Panc1 (cell line): ENCODE data around the gene OGFOD3. TPM values are rescaled to one million over a fixed set of nuclear protein-coding genes. Genes with fewer than 3 reads are reported as not detected.
A peak's percentile ranks its signal among the peaks of the same experiment; 100 is the strongest.
"Not testable (repeated sequence)": the region's sequence is repeated elsewhere in the genome, so short reads cannot be mapped to it uniquely, and the experiment has no call there.

Experiments
- ATAC-seq: fragments of 200-7000 bp; cut with Tn5 transposase; 2 replicates; pipeline ENCODE4 v1.9.1; 2020; ENCODE audit warnings: mild to moderate bottlenecking, moderate library complexity
- BruUV-seq: library from RNA; stranded (reverse); fragments of 400-500 nt; replicated peaks from 2 replicates; lab custom pipeline; 2021; lab: Mats Ljungman, UMichigan
- CTCF ChIA-PET: fragments of 300-600 bp; sonication (Branson Sonifier 250); formaldehyde crosslinking; loops from one replicate; lab custom pipeline; 2022; ENCODE audit warnings: antibody characterized with exemption; lab: Charles Lee
- POLR2A ChIA-PET: fragments of 300-600 bp; sonication (Branson Sonifier 250); formaldehyde crosslinking; loops from one replicate; lab custom pipeline; 2022; ENCODE audit warnings: antibody characterized with exemption; lab: Charles Lee
- DNase-seq: peaks from one replicate; pipeline ENCODE4 v3.0.0-alpha.2; 2010; ENCODE audit warnings: low read depth, low spot score
- H3K27ac ChIP-seq: 2 replicates; pipeline ENCODE4 v1.5.1; 2011; ENCODE audit warnings: mild to moderate bottlenecking, low read length, inconsistent platforms
- H3K27me3 ChIP-seq: fragments of 200-500 bp; sonication (Bioruptor generic); 2 replicates; pipeline ENCODE4 v1.6.0; 2014; ENCODE audit warnings: low read length, inconsistent platforms; ENCODE audit not compliant: control insufficient read depth, insufficient read depth
- H3K36me3 ChIP-seq: fragments of 200-500 bp; sonication (Bioruptor generic); 2 replicates; pipeline ENCODE4 v1.5.1; 2014; ENCODE audit warnings: inconsistent platforms, mild to moderate bottlenecking, low read length, moderate library complexity; ENCODE audit not compliant: control insufficient read depth, insufficient read depth
- H3K4me1 ChIP-seq: 2 replicates; pipeline ENCODE4 v1.5.1; 2011; ENCODE audit warnings: inconsistent platforms, mild to moderate bottlenecking, low read length, moderate library complexity; ENCODE audit not compliant: control insufficient read depth, insufficient read depth
- H3K4me3 ChIP-seq, 2 experiments: 2 replicates each; pipeline ENCODE4 v1.5.1; 2011 to 2012; ENCODE audit warnings: low read depth in 2 of 2, low read length in 2 of 2, mild to moderate bottlenecking in 2 of 2, inconsistent platforms in 1 of 2, moderate library complexity in 1 of 2
- H3K9me3 ChIP-seq: fragments of 200-500 bp; sonication (Bioruptor generic); 2 replicates; pipeline ENCODE4 v1.5.1; 2014; ENCODE audit warnings: low read depth, mild to moderate bottlenecking, inconsistent platforms, low read length, moderate library complexity; ENCODE audit not compliant: control insufficient read depth, insufficient read depth
- POLR2AphosphoS5 ChIP-seq: IDR thresholded peaks from 2 replicates; pipeline ENCODE4 v1.6.1; 2012; ENCODE audit warnings: mild to moderate bottlenecking, low read depth, low read length, moderate library complexity
- SIN3A ChIP-seq: IDR thresholded peaks from 2 replicates; pipeline ENCODE4 v1.6.1; 2012; ENCODE audit warnings: low read depth, mild to moderate bottlenecking, low read length, moderate library complexity, borderline replicate concordance; ENCODE audit not compliant: insufficient read depth
- TCF7L2 ChIP-seq: IDR thresholded peaks from 2 replicates; pipeline ENCODE4 v1.6.1; 2011; ENCODE audit warnings: mild to moderate bottlenecking, low read depth, low read length, inconsistent platforms
- in situ Hi-C: cut with HindIII; loops from 2 replicates; pipeline ENCODE4 v1.10.0; 2016; ENCODE audit warnings: low sequenced_read_pairs, low pct_unique_long_range_greater_than_20kb
- intact Hi-C: fragments of 100-400 bp; cut with micrococcal nuclease; formaldehyde crosslinking; loops from one replicate; pipeline ENCODE4 v1.10.0; 2022; ENCODE audit not compliant: unreplicated experiment
- total RNA-seq: library from RNA; stranded (reverse); gene quantifications from one replicate; pipeline ENCODE4 v1.2.1, GENCODE V29; 2021; ENCODE audit not compliant: unreplicated experiment
- TF ChIP-seq, protein P1 (sequence below): fragments of 450-650 bp; IDR thresholded peaks from 2 replicates; pipeline ENCODE4 v1.5.1; 2017; ENCODE audit warnings: mild to moderate bottlenecking
- TF ChIP-seq, protein P2 (sequence below), 2 experiments: IDR thresholded peaks; 2 replicates each; pipeline ENCODE4 v1.6.1; 2011 to 2012; ENCODE audit warnings: low read depth in 2 of 2, control low read depth in 1 of 2, low read length in 1 of 2, mild to moderate bottlenecking in 1 of 2, moderate library complexity in 1 of 2; ENCODE audit not compliant: insufficient read depth in 1 of 2

Gene OGFOD3
- total RNA-seq, 1 experiment from 2014 or later = 53.9 TPM

DNA sequence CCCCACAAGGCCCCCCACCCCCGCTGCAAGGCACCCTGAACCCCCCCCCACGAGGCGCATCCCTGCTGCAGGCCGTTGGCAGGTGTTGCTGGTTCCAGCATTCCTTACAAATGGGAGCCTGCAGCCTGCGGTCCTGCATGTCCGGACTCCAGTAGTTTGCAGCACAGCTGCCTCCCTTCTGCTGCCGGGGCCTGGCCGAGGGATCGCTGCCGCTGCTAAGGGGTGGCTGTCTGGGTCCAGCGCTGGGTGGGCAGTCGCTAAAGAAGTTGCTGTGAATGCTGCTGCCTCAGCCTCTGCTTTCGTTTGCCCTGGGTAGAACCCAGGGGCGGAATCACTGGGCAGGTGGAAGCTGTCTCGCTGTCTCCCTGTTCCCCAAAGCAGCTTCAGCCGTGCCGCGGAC is 35.0 kb downstream of the OGFOD3 start:
- POLR2A ChIA-PET = no interaction called here
- H3K4me3 ChIP-seq = no peak overlapping the region
- no peaks in the 10 kb centered on the region for H3K36me3 ChIP-seq
- peaks cover 52% of the 10 kb centered on the region for H3K4me1 ChIP-seq
- in situ Hi-C loops = no loop called here
- no peak for DNase-seq
- CTCF ChIA-PET = interaction anchor here (0.7 kb wide), 1 partner anchor 8 kb away, joined by 4 read pairs; no protein-coding TSS in a partner anchor
- H3K27ac ChIP-seq = peak overlapping the region; percentile 84; the same call in 1 of the 2 replicates
- TF ChIP-seq TCF7L2 (no peak), POLR2AphosphoS5 (no peak), SIN3A (no peak)
- TF ChIP-seq, protein P1, sequence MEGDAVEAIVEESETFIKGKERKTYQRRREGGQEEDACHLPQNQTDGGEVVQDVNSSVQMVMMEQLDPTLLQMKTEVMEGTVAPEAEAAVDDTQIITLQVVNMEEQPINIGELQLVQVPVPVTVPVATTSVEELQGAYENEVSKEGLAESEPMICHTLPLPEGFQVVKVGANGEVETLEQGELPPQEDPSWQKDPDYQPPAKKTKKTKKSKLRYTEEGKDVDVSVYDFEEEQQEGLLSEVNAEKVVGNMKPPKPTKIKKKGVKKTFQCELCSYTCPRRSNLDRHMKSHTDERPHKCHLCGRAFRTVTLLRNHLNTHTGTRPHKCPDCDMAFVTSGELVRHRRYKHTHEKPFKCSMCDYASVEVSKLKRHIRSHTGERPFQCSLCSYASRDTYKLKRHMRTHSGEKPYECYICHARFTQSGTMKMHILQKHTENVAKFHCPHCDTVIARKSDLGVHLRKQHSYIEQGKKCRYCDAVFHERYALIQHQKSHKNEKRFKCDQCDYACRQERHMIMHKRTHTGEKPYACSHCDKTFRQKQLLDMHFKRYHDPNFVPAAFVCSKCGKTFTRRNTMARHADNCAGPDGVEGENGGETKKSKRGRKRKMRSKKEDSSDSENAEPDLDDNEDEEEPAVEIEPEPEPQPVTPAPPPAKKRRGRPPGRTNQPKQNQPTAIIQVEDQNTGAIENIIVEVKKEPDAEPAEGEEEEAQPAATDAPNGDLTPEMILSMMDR = no peak
- TF ChIP-seq, protein P2, sequence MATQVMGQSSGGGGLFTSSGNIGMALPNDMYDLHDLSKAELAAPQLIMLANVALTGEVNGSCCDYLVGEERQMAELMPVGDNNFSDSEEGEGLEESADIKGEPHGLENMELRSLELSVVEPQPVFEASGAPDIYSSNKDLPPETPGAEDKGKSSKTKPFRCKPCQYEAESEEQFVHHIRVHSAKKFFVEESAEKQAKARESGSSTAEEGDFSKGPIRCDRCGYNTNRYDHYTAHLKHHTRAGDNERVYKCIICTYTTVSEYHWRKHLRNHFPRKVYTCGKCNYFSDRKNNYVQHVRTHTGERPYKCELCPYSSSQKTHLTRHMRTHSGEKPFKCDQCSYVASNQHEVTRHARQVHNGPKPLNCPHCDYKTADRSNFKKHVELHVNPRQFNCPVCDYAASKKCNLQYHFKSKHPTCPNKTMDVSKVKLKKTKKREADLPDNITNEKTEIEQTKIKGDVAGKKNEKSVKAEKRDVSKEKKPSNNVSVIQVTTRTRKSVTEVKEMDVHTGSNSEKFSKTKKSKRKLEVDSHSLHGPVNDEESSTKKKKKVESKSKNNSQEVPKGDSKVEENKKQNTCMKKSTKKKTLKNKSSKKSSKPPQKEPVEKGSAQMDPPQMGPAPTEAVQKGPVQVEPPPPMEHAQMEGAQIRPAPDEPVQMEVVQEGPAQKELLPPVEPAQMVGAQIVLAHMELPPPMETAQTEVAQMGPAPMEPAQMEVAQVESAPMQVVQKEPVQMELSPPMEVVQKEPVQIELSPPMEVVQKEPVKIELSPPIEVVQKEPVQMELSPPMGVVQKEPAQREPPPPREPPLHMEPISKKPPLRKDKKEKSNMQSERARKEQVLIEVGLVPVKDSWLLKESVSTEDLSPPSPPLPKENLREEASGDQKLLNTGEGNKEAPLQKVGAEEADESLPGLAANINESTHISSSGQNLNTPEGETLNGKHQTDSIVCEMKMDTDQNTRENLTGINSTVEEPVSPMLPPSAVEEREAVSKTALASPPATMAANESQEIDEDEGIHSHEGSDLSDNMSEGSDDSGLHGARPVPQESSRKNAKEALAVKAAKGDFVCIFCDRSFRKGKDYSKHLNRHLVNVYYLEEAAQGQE (IDR thresholded peaks at IDR 0.05; ENCODE audit: insufficient read depth in 1 of 2, low read depth in 2 of 2, low read length in 1 of 2) = no peak
- no peak for ATAC-seq
- no peaks in the 10 kb centered on the region for H3K27me3 ChIP-seq
- BruUV-seq = no TSS peak
- intact Hi-C loops = no loop called here
- no peaks in the 10 kb centered on the region for H3K9me3 ChIP-seq

DNA sequence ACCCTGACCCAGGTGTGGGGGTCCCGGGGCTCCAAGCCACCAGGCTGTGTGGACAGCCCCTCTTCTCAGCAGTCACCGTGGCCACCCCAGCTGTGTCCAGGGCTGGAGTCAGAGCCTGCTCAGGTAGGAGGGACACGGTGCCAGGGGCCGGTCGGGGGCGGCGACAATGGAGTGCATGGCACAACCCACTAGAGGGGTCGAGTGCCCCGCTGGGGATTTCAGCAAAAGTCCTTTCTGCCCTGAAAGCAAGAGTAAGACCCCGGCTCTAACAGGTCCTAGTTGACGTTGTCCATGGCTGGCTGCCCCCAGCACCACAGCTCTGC is 35.5 kb downstream of the OGFOD3 start:
- TF ChIP-seq TCF7L2 (no peak), SIN3A (no peak), POLR2AphosphoS5 (no peak)
- TF ChIP-seq, protein P2 (IDR thresholded peaks at IDR 0.05; ENCODE audit: insufficient read depth in 1 of 2, low read depth in 2 of 2, low read length in 1 of 2) = no peak
- TF ChIP-seq, protein P1 = no peak
- in situ Hi-C loops = no loop called here
- DNase-seq (no peak), ATAC-seq (no peak)
- no peaks in the 10 kb centered on the region for H3K27me3 ChIP-seq
- no peak overlapping the region for H3K4me3 ChIP-seq
- ChIA-PET POLR2A (no interaction called here), CTCF (no interaction called here)
- H3K36me3 ChIP-seq = no peaks in the 10 kb centered on the region
- H3K4me1 ChIP-seq = peaks cover 52% of the 10 kb centered on the region
- no peaks in the 10 kb centered on the region for H3K9me3 ChIP-seq
- H3K27ac ChIP-seq = no peak overlapping the region
- BruUV-seq = no TSS peak
- intact Hi-C loops = no loop called here

DNA sequence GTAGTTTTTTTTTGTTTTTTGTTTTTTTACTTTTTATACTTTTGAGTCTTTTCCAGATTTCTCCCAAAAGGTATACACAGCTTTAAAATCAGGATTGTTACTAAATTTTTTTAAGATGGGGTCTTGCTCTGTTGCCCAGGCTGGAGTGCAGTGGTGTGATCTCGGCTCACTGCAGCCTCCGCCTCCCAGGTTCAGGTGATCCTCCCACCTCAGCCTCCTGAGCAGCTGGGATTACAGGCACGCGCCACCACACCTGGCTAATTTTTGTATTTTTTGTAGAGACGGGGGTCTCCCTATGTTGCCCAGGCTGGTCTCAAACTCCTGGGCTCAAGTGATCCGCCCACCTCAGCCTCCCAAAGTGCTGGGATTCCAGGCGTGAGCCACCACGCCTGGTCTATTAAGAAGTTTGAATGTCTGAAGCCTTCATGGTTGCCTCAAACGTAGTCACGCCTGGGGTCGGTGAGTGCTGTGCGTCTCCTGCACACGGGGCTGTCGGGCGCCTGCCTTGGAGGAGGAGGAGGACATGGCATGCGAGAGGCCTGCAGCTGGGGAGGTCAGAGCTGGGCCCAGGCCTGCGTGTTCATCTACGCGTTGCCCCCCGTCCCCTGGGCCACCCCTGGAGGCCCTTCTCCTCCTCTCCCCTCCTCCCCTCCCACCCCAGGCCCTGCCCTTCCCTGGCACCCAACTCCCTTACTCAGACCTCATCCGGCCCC is 36.0 kb downstream of the OGFOD3 start:
- H3K27me3 ChIP-seq, ATAC-seq, H3K4me3 ChIP-seq, POLR2A ChIA-PET, H3K9me3 ChIP-seq, BruUV-seq, H3K36me3 ChIP-seq, H3K27ac ChIP-seq, intact Hi-C loops, DNase-seq, in situ Hi-C loops: not testable (repeated sequence)
- CTCF ChIA-PET = interaction anchor here (0.6 kb wide), 1 partner anchor 35 kb away, joined by 3 read pairs; no protein-coding TSS in a partner anchor
- H3K4me1 ChIP-seq = peaks cover 49% of the 10 kb centered on the region
